Esophagus (tissue), 2 donors: Measurements from ENCODE around the gene ALG9. TPM values are rescaled to one million over a fixed set of nuclear protein-coding genes. Genes with fewer than 3 reads are reported as not detected.

Experiments
- H3K27ac ChIP-seq, 2 donors: one replicate each; pipeline ENCODE4 v1.5.1; 2013; ENCODE audit warnings: low read depth in 2 of 2, mild to moderate bottlenecking in 2 of 2, inconsistent platforms in 1 of 2, low read length in 1 of 2, moderate library complexity in 1 of 2
- H3K27me3 ChIP-seq, 2 donors: one replicate each; pipeline ENCODE4 v1.6.1; 2013; ENCODE audit warnings: low read length in 2 of 2, control low read depth in 1 of 2, mild to moderate bottlenecking in 1 of 2; ENCODE audit not compliant: insufficient read depth in 2 of 2, control insufficient read depth in 1 of 2
- H3K36me3 ChIP-seq, 2 donors: one replicate each; pipeline ENCODE4 v1.6.1; 2013; ENCODE audit warnings: low read length in 1 of 2; ENCODE audit not compliant: control insufficient read depth in 2 of 2, insufficient read depth in 2 of 2
- H3K4me1 ChIP-seq, 2 donors: one replicate each; pipeline ENCODE4 v1.6.1; 2013; ENCODE audit warnings: low read length in 1 of 2; ENCODE audit not compliant: control insufficient read depth in 2 of 2, insufficient read depth in 2 of 2
- H3K4me3 ChIP-seq, 2 donors: one replicate each; pipeline ENCODE4 v1.5.1; 2013; ENCODE audit warnings: low read length in 2 of 2, mild to moderate bottlenecking in 2 of 2, low read depth in 1 of 2, moderate library complexity in 1 of 2
- H3K9me3 ChIP-seq, 2 donors: one replicate each; pipeline ENCODE4 v1.6.1; 2013; ENCODE audit warnings: mild to moderate bottlenecking in 2 of 2, low read depth in 1 of 2, low read length in 1 of 2, moderate library complexity in 1 of 2; ENCODE audit not compliant: control insufficient read depth in 2 of 2, insufficient read depth in 1 of 2
- WGBS, 2 donors: extraction: QIAGEN DNeasy Blood & Tissue Kit; methylation state at CpG; one replicate each; pipeline ENCODE4 v1.1.7; 2013; 5-methylcytosine and 5-hydroxymethylcytosine counted together
- polyA plus RNA-seq, 2 donors: library from polyadenylated mRNA; stranded (reverse); fragments of 200-250 nt; gene quantifications; one replicate each; pipeline ENCODE4 v1.2.3, GENCODE V29; 2013
- donor health status: healthy with polysubstance abuse.
- donor health status: Bipolar disorder and iron deficiency.

The ALG9 gene
- polyA plus RNA-seq, 2 donors, result 13.2 to 19.5 TPM

GRCh38 chr11:111765320-111765983 is 105.9 kb downstream of the ALG9 start:
- H3K36me3 ChIP-seq, result peaks cover 0 to 5% of the 10 kb centered on the region in 2 donors
- H3K27ac ChIP-seq, result peak overlapping the region; percentile 93 to 94
- H3K27me3 ChIP-seq, result no peaks in the 10 kb centered on the region
- H3K4me3 ChIP-seq, result peak overlapping the region; percentile 80 to 90
- no peaks in the 10 kb centered on the region for H3K9me3 ChIP-seq
- WGBS, 2 donors, result 0 to 1% methylated on average over 28 of the region's 28 CpGs
- no peaks in the 10 kb centered on the region for H3K4me1 ChIP-seq

- H3K4me3 ChIP-seq, result peak overlapping the region in 1 of 2 donors; percentile 90
- peaks cover 0 to 5% of the 10 kb centered on the region in 2 donors for H3K36me3 ChIP-seq
- no peaks in the 10 kb centered on the region for H3K27me3 ChIP-seq
- no peaks in the 10 kb centered on the region for H3K9me3 ChIP-seq
- WGBS, 2 donors, result 35 to 70% methylated on average over 1 of the region's 1 CpG
- H3K4me1 ChIP-seq, result no peaks in the 10 kb centered on the region
- H3K27ac ChIP-seq, result no peak overlapping the region
Measured at GRCh38 chr11:111764621-111765020, 106.8 kb downstream of the ALG9 start.

GRCh38 chr11:111762981-111763643 is 108.3 kb downstream of the ALG9 start:
- WGBS, 2 donors, result 80 to 88% methylated on average over 3 of the region's 3 CpGs
- Histone ChIP-seq H3K9me3 (no peaks in the 10 kb centered on the region), H3K4me1 (no peaks in the 10 kb centered on the region), H3K4me3 (no peak overlapping the region), H3K27ac (no peak overlapping the region), H3K27me3 (no peaks in the 10 kb centered on the region), H3K36me3 (peaks cover 2 to 5% of the 10 kb centered on the region in 2 donors)

- no peak overlapping the region for H3K27ac ChIP-seq
- H3K27me3 ChIP-seq, result no peaks in the 10 kb centered on the region
- no peaks in the 10 kb centered on the region for H3K9me3 ChIP-seq
- WGBS, 2 donors, result 97 to 98% methylated on average over 5 of the region's 5 CpGs
- no peak overlapping the region for H3K4me3 ChIP-seq
- H3K36me3 ChIP-seq, result peaks cover 2 to 5% of the 10 kb centered on the region in 2 donors
- H3K4me1 ChIP-seq, result no peaks in the 10 kb centered on the region
Measured at GRCh38 chr11:111762526-111762925, 108.9 kb downstream of the ALG9 start.

- Histone ChIP-seq H3K9me3 (no peaks in the 10 kb centered on the region), H3K36me3 (peaks cover 2 to 5% of the 10 kb centered on the region in 2 donors), H3K27me3 (no peaks in the 10 kb centered on the region), H3K4me3 (no peak overlapping the region), H3K27ac (no peak overlapping the region), H3K4me1 (no peaks in the 10 kb centered on the region)
- 73 to 84% methylated on average over 4 of the region's 4 CpGs for WGBS, 2 donors
Measured at GRCh38 chr11:111761036-111761435, 110.3 kb downstream of the ALG9 start.

GRCh38 chr11:111759778-111760407 is 111.5 kb downstream of the ALG9 start:
- no peaks in the 10 kb centered on the region for H3K27me3 ChIP-seq
- peaks cover 4 to 8% of the 10 kb centered on the region in 2 donors for H3K36me3 ChIP-seq
- no peak overlapping the region for H3K4me3 ChIP-seq
- H3K9me3 ChIP-seq, result no peaks in the 10 kb centered on the region
- no peaks in the 10 kb centered on the region for H3K4me1 ChIP-seq
- 72 to 74% methylated on average over 5 of the region's 5 CpGs for WGBS, 2 donors
- H3K27ac ChIP-seq, result no peak overlapping the region

- Histone ChIP-seq H3K4me3 (no peak overlapping the region), H3K4me1 (no peaks in the 10 kb centered on the region), H3K36me3 (peaks cover 4 to 8% of the 10 kb centered on the region in 2 donors), H3K27ac (no peak overlapping the region), H3K27me3 (no peaks in the 10 kb centered on the region), H3K9me3 (no peaks in the 10 kb centered on the region)
Measured at GRCh38 chr11:111759376-111759775, 112.0 kb downstream of the ALG9 start.

GRCh38 chr11:111756097-111756496 is 115.3 kb downstream of the ALG9 start:
- Histone ChIP-seq H3K27ac (no peak overlapping the region), H3K9me3 (no peaks in the 10 kb centered on the region), H3K4me3 (no peak overlapping the region), H3K36me3 (peaks cover 7 to 15% of the 10 kb centered on the region in 2 donors), H3K27me3 (no peaks in the 10 kb centered on the region), H3K4me1 (peaks cover 0 to 2% of the 10 kb centered on the region in 2 donors)
- WGBS, 2 donors, result 97% methylated on average over 6 of the region's 6 CpGs

- Histone ChIP-seq H3K9me3 (no peaks in the 10 kb centered on the region), H3K4me3 (no peak overlapping the region), H3K4me1 (peaks cover 0 to 2% of the 10 kb centered on the region in 2 donors), H3K27ac (no peak overlapping the region), H3K27me3 (no peaks in the 10 kb centered on the region), H3K36me3 (peaks cover 8 to 20% of the 10 kb centered on the region in 2 donors)
Measured at GRCh38 chr11:111749646-111750045, 121.7 kb downstream of the ALG9 start.
